Erythroblast (primary cell): ENCODE results near the gene LRP11.

ENCODE experiments used
- GATA1 ChIP-seq: IDR thresholded peaks from 2 replicates; pipeline ENCODE4 v1.6.1; 2011; ENCODE audit warnings: low read depth, mild to moderate bottlenecking, control low read depth, low read length, moderate library complexity
- POLR2A ChIP-seq: IDR thresholded peaks from 2 replicates; pipeline ENCODE4 v1.6.1; 2011; ENCODE audit warnings: mild to moderate bottlenecking, low read length

GRCh38 chr6:149771925-149772324, 92.2 kb downstream of the LRP11 start:
- TF ChIP-seq POLR2A (no peak), GATA1 (no peak)
